H9 (cell line): ENCODE results near the gene SLIT1. TPM values are rescaled to one million over a fixed set of nuclear protein-coding genes. Genes with fewer than 3 reads are reported as not detected.

Experiments
- DNase-seq: peaks from one replicate; pipeline ENCODE4 v3.0.0-alpha.2; 2017
- H2AFZ ChIP-seq: one replicate; pipeline ENCODE4 v1.6.1; 2013; ENCODE audit warnings: mild to moderate bottlenecking, low read length, control low read depth, moderate library complexity
- H2AK5ac ChIP-seq: 2 replicates; pipeline ENCODE4 v1.6.1; 2013; ENCODE audit warnings: low read length, control low read depth, mixed read lengths; ENCODE audit not compliant: insufficient read length
- H2BK120ac ChIP-seq: one replicate; pipeline ENCODE4 v1.6.1; 2013; ENCODE audit warnings: low read depth, mild to moderate bottlenecking, low read length, control low read depth, inconsistent platforms; ENCODE audit not compliant: poor library complexity, severe bottlenecking
- H2BK12ac ChIP-seq: 2 replicates; pipeline ENCODE4 v1.6.1; 2013; ENCODE audit warnings: low read length, control low read depth, mixed read lengths, low read depth; ENCODE audit not compliant: insufficient read length
- H2BK15ac ChIP-seq: 2 replicates; pipeline ENCODE4 v1.6.1; 2013; ENCODE audit warnings: low read depth, low read length, control low read depth
- H2BK20ac ChIP-seq: one replicate; pipeline ENCODE4 v1.6.1; 2013; ENCODE audit warnings: low read depth, mild to moderate bottlenecking, low read length, control low read depth, inconsistent platforms; ENCODE audit not compliant: poor library complexity, severe bottlenecking
- H2BK5ac ChIP-seq: 2 replicates; pipeline ENCODE4 v1.6.1; 2013; ENCODE audit warnings: low read length, control low read depth, mixed read lengths; ENCODE audit not compliant: insufficient read length
- H3K14ac ChIP-seq: 2 replicates; pipeline ENCODE4 v1.6.1; 2013; ENCODE audit warnings: low read length, control low read depth; ENCODE audit not compliant: insufficient read depth
- H3K18ac ChIP-seq: 2 replicates; pipeline ENCODE4 v1.6.1; 2013; ENCODE audit warnings: low read depth, mild to moderate bottlenecking, mixed read lengths, low read length, control low read depth; ENCODE audit not compliant: insufficient read length
- H3K23ac ChIP-seq: 2 replicates; pipeline ENCODE4 v1.6.1; 2013; ENCODE audit warnings: low read length, control low read depth, mixed read lengths, low read depth; ENCODE audit not compliant: insufficient read length
- H3K23me2 ChIP-seq: 2 replicates; pipeline ENCODE4 v1.6.1; 2013; ENCODE audit warnings: low read depth, mild to moderate bottlenecking, mixed read lengths, low read length, control low read depth; ENCODE audit not compliant: insufficient read length, poor library complexity, severe bottlenecking
- H3K27ac ChIP-seq: 2 replicates; pipeline ENCODE4 v1.5.1; 2013; ENCODE audit warnings: low read length, control low read depth, mixed read lengths, low read depth; ENCODE audit not compliant: insufficient read length
- H3K27me3 ChIP-seq: 2 replicates; pipeline ENCODE4 v1.6.1; 2013; ENCODE audit warnings: low read length, control low read depth, inconsistent platforms; ENCODE audit not compliant: insufficient read depth
- H3K4ac ChIP-seq: 2 replicates; pipeline ENCODE4 v1.6.1; 2013; ENCODE audit warnings: low read depth, mild to moderate bottlenecking, control low read depth, inconsistent platforms, low read length, moderate library complexity
- H3K4me1 ChIP-seq: 2 replicates; pipeline ENCODE4 v1.6.1; 2013; ENCODE audit warnings: low read length, control low read depth, inconsistent platforms; ENCODE audit not compliant: insufficient read depth
- H3K4me2 ChIP-seq: 2 replicates; pipeline ENCODE4 v1.6.1; 2013; ENCODE audit warnings: low read length, control low read depth, mixed read lengths; ENCODE audit not compliant: insufficient read length, insufficient read depth
- H3K56ac ChIP-seq: 2 replicates; pipeline ENCODE4 v1.6.1; 2013; ENCODE audit warnings: low read depth, mild to moderate bottlenecking, mixed read lengths, low read length, control low read depth; ENCODE audit not compliant: insufficient read length
- H3K79me1 ChIP-seq: 2 replicates; pipeline ENCODE4 v1.6.1; 2013; ENCODE audit warnings: low read depth, mild to moderate bottlenecking, moderate library complexity, low read length, control low read depth, inconsistent platforms; ENCODE audit not compliant: insufficient read depth, poor library complexity, severe bottlenecking
- H3K79me2 ChIP-seq: 2 replicates; pipeline ENCODE4 v1.6.1; 2013; ENCODE audit warnings: low read length, control low read depth, inconsistent platforms; ENCODE audit not compliant: insufficient read depth
- H3K9ac ChIP-seq: 2 replicates; pipeline ENCODE4 v1.6.1; 2013; ENCODE audit warnings: low read length, control low read depth, mixed read lengths; ENCODE audit not compliant: insufficient read length; ENCODE audit errors: extremely low read depth
- H3K9me3 ChIP-seq: one replicate; pipeline ENCODE4 v1.6.1; 2013; ENCODE audit warnings: low read depth, low read length, inconsistent platforms; ENCODE audit not compliant: control insufficient read depth
- H3T11ph ChIP-seq: one replicate; pipeline ENCODE4 v1.6.1; 2013; ENCODE audit warnings: mild to moderate bottlenecking, low read length, control low read depth, inconsistent platforms
- H4K20me1 ChIP-seq: one replicate; pipeline ENCODE4 v1.6.1; 2013; ENCODE audit not compliant: control insufficient read depth, insufficient read length, insufficient read depth
- H4K5ac ChIP-seq: 2 replicates; pipeline ENCODE4 v1.6.1; 2013; ENCODE audit warnings: low read depth, mild to moderate bottlenecking, mixed read lengths, low read length, control low read depth; ENCODE audit not compliant: insufficient read length
- H4K8ac ChIP-seq: replicated peaks from 2 replicates; pipeline ENCODE4 v1.6.1; 2013; ENCODE audit warnings: low read length, control low read depth, mixed read lengths, low read depth; ENCODE audit not compliant: insufficient read length
- H4K91ac ChIP-seq: 2 replicates; pipeline ENCODE4 v1.6.1; 2013; ENCODE audit warnings: low read depth, mild to moderate bottlenecking, moderate library complexity, mixed read lengths, low read length, control low read depth; ENCODE audit not compliant: insufficient read length
- H3K27ac Mint-ChIP-seq, 3 experiments: 2 replicates in 2 of 3; 3 replicates in 1 of 3; pipeline ENCODE4 v1.8.0; 2020 to 2021; ENCODE audit warnings: mixed read lengths in 3 of 3, mild to moderate bottlenecking in 1 of 3, moderate library complexity in 1 of 3
- H3K27me3 Mint-ChIP-seq: 2 replicates; pipeline ENCODE4 v1.8.0; 2021; ENCODE audit warnings: low read depth, mild to moderate bottlenecking, moderate library complexity, mixed read lengths
- H3K36me3 Mint-ChIP-seq, 3 experiments: 2 replicates in 2 of 3; 3 replicates in 1 of 3; pipeline ENCODE4 v1.8.0; 2020 to 2021; ENCODE audit warnings: low read depth in 3 of 3, mixed read lengths in 3 of 3; ENCODE audit not compliant: insufficient read depth in 1 of 3
- H3K4me1 Mint-ChIP-seq, 2 experiments: 2 replicates each; pipeline ENCODE4 v1.8.0; 2020; ENCODE audit warnings: mixed read lengths in 2 of 2
- H3K4me3 Mint-ChIP-seq, 2 experiments: 2 replicates in 1 of 2; 3 replicates in 1 of 2; pipeline ENCODE4 v1.8.0; 2020 to 2021; ENCODE audit warnings: mild to moderate bottlenecking in 2 of 2, mixed read lengths in 2 of 2, moderate library complexity in 1 of 2
- H3K9me3 Mint-ChIP-seq, 2 experiments: 2 replicates in 1 of 2; 3 replicates in 1 of 2; pipeline ENCODE4 v1.8.0; 2020; ENCODE audit warnings: mild to moderate bottlenecking in 2 of 2, mixed read lengths in 2 of 2, moderate library complexity in 1 of 2
- WGBS: extraction: QIAGEN DNeasy Blood & Tissue Kit; methylation state at CpG from one replicate; pipeline ENCODE4 v1.1.7; 2013; ENCODE audit warnings: missing lambda C conversion rate, low lambda C conversion rate, mixed read lengths; ENCODE audit not compliant: insufficient read length; ENCODE audit errors: extremely low coverage; 5-methylcytosine and 5-hydroxymethylcytosine counted together
- total RNA-seq: library from RNA; stranded (reverse); gene quantifications from 2 replicates; pipeline ENCODE4 v1.2.1, GENCODE V29; 2021
- TF ChIP-seq, protein P1 (sequence below): fragments of 200-600 bp; sonication (generic); conservative IDR thresholded peaks from 3 replicates; pipeline ENCODE4 v1.8.0; 2021; ENCODE audit warnings: antibody characterized with exemption, mild to moderate bottlenecking

SLIT1 gene
- total RNA-seq, 1 experiment from 2014 or later = 0.57 TPM

DNA sequence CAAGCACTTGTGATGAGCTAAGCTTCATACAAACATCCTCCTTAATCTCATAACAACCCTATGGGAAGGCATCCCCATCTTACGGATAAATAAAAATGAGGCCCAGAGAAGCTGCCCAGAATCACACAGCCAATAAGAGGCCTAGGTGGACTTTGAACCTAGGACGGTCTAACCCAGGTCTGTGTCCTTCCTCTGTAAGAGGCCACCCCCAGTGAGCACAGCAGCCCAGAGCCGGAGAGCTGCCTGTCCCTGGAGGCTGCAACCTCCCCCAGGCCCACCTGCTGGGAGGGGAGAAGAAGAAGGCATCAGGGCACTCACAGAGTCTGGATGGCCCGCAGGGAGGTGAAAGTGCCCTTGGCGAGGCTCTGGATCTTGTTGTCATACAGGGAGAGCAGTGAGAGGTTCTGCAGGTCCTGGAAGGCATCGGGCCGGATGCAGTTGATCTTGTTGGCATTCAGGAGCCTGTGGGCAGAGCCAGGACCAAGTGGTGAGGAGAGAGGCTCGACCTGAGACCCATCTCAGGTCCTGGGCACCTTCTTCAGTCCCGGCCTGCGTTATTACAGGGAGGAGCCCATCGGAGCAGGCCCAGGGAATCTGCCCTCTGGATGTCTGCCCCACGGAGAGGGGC, 129.6 kb downstream of the SLIT1 start:
- no peaks in the 10 kb centered on the region for H4K20me1 ChIP-seq
- H2AK5ac ChIP-seq = no peak overlapping the region
- H3K23me2 ChIP-seq = no peaks in the 10 kb centered on the region
- no peak overlapping the region for H3K56ac ChIP-seq
- no peak overlapping the region for H4K8ac ChIP-seq
- H3K18ac ChIP-seq = no peak overlapping the region
- TF ChIP-seq, protein P1, sequence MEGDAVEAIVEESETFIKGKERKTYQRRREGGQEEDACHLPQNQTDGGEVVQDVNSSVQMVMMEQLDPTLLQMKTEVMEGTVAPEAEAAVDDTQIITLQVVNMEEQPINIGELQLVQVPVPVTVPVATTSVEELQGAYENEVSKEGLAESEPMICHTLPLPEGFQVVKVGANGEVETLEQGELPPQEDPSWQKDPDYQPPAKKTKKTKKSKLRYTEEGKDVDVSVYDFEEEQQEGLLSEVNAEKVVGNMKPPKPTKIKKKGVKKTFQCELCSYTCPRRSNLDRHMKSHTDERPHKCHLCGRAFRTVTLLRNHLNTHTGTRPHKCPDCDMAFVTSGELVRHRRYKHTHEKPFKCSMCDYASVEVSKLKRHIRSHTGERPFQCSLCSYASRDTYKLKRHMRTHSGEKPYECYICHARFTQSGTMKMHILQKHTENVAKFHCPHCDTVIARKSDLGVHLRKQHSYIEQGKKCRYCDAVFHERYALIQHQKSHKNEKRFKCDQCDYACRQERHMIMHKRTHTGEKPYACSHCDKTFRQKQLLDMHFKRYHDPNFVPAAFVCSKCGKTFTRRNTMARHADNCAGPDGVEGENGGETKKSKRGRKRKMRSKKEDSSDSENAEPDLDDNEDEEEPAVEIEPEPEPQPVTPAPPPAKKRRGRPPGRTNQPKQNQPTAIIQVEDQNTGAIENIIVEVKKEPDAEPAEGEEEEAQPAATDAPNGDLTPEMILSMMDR = no peak
- no peak overlapping the region for H3K14ac ChIP-seq
- no peak overlapping the region for H3K27ac ChIP-seq
- no peaks in the 10 kb centered on the region for H3K9me3 ChIP-seq
- no peak overlapping the region for H2BK12ac ChIP-seq
- no peak overlapping the region for H2BK20ac ChIP-seq
- H4K91ac ChIP-seq = no peak overlapping the region
- H3K27me3 Mint-ChIP-seq = no peaks in the 10 kb centered on the region
- DNase-seq = no peak
- no peak overlapping the region for H2AFZ ChIP-seq
- no peaks in the 10 kb centered on the region for H3K27me3 ChIP-seq
- no peak overlapping the region for H2BK120ac ChIP-seq
- no peak overlapping the region for H4K5ac ChIP-seq
- H2BK5ac ChIP-seq = no peak overlapping the region
- no CpG with 5 or more reads among the region's 12 CpGs for WGBS
- H2BK15ac ChIP-seq = no peak overlapping the region
- H3K4me2 ChIP-seq = no peak overlapping the region
- no peak overlapping the region for H3K4me3 Mint-ChIP-seq
- H3K23ac ChIP-seq = no peak overlapping the region
- H3K9ac ChIP-seq = no peak overlapping the region
- no peaks in the 10 kb centered on the region for H3K4me1 ChIP-seq
- no peaks in the 10 kb centered on the region for H3K4me1 Mint-ChIP-seq
- no peaks in the 10 kb centered on the region for H3K79me2 ChIP-seq
- peaks cover 0 to 3% of the 10 kb centered on the region in 2 experiments; a peak in 1 of 5 replicates for H3K9me3 Mint-ChIP-seq
- no peak overlapping the region for H3K27ac Mint-ChIP-seq
- H3T11ph ChIP-seq = no peak overlapping the region
- no peak overlapping the region for H3K4ac ChIP-seq
- no peaks in the 10 kb centered on the region for H3K79me1 ChIP-seq
- no peaks in the 10 kb centered on the region; a peak in 1 of 7 replicates for H3K36me3 Mint-ChIP-seq
